ENCODE data around the gene ATP6V1A.

The ATP6V1A gene

DNA sequence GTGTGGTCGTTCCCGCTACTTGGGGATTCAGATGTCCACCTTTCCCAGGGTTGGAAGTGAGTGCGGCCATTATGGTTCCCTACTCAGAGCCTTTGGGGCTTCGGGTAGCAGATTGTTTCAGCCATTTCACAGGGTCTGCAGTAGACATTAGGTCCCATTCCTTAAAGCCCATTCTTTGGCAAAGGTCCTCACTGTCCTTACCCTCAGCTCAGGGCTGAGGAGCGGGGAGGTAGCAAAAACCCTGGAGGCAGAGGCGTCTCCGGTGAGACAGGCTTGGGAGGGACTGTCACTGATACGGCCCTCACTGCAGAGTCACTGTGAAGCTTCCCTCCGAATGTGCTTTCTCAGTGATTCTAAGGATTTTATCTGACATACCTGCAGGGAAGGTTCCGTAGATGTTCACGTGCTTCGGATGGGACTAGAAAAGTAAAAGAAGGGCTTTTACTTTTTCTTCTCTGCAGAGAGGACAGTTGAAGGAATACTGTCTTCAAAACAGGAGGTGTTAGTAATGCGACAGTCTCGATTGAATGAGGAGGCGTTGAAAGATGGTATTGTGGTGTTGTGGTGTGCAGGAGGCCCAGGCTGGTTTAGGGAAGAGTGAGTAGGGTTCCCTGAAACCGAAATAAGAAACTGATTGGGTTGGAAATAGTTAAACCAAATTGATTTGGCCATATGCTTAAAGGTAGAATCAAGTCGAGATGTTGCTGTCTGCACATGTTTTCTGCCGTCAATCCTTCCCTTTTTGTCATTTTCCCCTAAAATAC is 630 bp downstream of the ATP6V1A start:
- peak in 1 of 2 donors; percentile 25 for DNase-seq

DNA sequence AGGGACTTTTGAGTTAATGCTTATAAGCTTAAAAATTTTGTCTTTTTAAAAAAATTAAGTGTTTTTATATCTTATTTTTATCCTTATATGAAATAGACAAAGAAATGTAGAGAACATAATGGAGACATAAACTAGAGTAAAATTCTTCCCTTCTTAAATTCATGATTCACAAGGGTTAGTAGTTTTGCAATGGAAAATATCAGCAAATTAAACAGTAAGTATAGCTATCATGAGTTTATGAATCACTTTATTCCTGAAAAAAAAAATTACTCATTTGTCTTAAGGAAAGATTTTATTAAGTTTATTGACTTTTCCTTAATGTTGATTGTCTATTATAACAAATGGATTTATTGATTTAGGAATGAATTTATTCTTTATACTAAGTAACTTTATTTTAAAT is 4.3 kb downstream of the ATP6V1A start:
- DNase-seq: no peak

DNA sequence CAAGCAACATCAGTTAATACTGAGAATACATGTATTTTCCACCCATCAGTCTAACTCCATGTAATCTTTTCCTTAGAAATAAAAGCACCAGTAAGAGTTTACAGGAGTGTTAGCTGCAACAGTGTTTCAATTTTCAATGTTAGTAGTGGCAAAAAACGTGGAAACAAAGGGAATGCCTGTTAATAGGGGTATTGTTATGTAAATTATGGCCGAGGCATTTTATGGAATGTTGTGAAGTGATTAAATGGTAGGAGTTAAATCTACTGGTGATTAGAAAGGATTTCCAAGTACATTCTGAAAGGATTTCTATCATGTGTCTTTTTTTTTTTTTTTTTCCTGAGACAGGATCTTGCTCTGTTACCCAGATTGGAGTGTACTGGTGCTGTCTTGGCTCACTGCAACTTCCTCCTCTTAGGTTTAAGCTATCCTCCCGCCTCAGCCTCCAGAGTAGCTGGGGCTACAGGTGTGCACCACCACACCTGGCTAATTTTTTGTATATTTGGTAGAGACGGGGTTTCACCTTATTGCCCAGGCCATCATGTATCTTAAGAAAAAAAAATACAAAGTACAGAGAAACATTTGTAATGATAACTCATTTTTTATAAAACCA is 6.6 kb downstream of the ATP6V1A start:
- DNase-seq: no peak

DNA sequence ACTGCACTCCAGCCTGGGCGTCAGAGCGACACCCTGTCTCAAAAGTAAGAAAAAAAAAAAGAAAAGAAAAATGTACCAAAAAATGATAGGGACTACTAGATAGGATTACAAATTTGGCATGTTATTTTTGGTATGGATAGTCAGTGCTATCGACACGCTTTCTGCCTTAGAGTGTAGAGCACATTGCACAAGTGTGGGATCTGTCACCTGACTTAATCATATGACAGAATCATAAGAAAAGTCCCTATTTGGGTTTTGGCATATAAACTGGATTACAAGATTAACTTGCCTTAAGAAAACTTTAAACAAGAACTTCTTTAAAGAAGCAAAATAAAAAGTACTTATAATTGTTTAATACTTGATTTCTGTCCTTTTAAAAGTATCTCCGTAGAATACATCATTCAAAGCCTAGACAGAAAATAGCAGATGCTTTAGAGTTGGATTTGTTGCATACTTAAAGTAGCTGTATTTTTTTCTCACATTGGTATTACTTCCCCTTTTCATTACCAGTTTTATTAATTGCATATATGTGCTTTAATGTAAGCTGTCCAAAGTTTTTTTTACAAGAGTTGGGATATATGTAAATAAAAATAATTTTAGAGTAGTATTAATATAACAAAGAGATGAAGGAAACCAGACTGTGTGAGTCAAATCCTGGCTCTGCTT is 7.8 kb downstream of the ATP6V1A start:
- no peak for DNase-seq

DNA sequence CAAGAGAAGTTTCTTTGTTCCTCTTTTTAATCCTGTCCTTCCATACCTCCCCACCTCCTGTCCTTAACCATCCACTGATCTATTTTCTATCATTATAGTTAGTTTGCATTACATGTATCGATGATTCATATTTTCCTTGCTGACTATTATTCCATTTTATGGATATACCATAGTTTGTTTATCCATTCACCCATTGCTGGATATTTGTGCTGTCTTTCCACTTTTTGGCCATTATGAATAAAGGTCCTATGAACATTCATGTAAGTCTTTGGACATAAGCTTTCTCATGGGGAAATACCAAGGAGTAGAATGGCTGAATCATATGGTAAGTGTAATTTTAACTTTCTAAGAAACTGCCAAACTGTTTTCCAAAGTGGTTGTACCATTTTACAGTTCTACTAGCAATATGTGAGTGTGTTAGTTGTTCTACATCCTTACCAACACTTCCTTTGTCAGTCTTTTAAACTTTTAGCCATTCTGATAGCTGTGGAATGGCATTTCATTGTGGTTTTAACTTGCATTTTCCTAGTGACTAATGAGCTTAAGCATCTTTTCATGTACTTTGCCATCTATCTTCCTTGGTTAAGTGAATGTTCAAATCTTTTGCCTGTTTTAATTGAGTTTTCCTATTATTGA is 11.7 kb downstream of the ATP6V1A start:
- no peak for DNase-seq

DNA sequence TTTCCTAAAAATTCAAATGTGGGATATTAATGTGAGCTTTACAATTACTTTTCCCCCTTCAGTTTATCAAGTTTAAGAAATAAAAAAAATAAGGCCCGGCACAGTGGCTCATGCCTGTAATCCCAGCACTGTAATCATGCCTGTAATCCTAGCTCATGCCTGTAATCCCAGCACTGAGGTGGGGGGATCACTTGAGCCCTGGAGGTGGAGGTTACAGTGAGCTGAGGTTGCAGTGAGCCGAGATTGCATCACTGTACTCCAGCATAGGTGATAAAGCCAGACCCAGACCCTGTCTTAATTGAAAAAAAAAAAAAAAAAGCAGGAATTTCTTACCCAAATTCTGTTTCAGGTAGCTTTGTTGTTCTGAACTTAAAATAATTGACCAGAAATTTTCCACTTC is 17.9 kb downstream of the ATP6V1A start:
- no peak for DNase-seq

DNA sequence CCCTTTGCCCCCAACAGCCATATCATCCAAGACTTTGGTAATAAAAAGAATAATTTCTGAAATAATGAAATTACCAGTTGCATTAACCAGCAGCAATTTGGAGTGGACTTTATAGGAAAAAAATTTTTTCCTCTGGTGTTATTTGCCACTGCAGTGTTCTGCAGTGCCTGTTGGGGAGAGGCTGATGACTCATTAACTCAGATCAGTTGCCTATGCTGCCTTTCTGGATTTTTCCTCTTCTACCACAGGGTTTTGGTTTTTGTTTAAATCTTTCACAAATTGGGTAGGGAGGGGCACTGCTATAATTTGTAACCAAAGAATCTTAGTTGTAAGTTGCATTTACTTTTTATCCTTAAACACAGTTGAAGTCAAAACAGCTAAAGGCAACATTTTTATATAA is 22.7 kb downstream of the ATP6V1A start:
- DNase-seq: no peak

DNA sequence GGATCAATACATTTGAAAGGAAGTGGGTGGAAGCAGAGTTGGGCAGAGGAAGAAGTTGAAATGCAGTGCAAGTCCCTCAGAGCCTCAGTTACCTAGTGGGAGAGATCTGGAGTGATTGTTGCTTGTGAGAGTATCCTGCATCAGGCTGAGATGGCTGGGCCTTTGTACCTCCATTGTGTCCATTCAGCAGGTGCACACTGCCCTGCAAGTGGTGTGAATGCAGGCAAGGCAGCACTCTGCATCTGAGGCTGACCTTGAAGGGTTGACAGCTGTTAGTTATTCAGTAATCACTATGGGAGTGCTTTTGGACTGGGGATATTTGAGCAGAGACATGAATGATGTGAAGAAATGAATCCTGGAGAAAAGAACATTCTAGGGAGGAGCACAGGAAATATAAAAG is 25.2 kb downstream of the ATP6V1A start:
- DNase-seq: no peak

DNA sequence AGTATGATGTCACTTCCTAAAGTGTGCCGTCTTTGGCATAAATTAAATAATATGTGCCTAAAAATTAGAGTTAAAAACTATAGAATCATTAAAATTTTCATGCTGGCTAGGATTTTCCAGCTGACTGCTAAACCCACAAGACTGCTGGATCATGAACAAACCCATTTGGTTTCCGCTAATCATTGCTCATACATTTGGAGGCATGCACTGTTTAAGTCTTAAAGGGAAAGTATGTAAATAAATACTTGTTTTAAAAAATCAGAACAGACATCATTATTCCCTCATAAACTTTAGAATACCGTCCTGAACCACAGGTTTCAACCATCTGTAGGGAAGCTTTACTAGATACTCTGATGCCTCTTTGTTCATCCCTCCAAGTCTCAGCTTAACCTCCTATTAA is 26.5 kb downstream of the ATP6V1A start:
- DNase-seq: no peak

DNA sequence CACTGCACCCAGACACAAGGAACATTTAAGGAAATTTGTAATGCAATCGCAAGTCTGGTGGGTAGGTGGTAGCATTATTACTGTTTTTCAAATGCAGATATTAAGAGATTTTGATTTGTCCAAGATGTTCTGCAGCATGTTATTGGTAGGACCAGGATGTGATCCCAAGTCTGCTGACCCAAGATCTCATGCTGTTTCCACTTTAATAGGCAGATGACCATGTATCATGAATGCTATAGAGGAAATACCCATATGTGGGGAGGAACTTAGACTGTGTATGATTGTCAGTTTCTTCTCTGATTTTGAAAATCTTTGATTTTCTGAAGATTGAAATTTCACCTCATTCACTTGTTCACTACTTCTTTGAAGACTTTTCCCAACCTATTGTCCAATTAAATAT is 28.7 kb downstream of the ATP6V1A start:
- DNase-seq: no peak

DNA sequence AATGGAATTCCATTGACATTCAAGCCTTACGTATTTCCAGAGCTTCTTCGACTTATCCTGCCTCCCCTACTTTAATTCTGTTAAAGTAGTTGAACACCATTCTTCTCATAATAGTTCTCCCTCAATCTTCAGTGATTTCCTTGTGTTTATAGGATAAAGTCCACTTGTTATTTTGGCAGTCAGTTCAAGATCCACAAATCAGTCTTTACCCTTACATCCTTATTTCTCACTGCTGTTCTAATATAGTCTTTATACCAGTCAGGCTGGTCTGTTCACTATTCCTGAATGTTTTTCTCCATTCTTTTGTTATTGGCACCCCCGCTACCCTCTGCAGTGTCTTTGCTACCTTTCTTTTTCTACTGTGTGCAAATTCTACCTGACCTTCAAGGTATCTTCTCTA is 29.7 kb downstream of the ATP6V1A start:
- no peak for DNase-seq

DNA sequence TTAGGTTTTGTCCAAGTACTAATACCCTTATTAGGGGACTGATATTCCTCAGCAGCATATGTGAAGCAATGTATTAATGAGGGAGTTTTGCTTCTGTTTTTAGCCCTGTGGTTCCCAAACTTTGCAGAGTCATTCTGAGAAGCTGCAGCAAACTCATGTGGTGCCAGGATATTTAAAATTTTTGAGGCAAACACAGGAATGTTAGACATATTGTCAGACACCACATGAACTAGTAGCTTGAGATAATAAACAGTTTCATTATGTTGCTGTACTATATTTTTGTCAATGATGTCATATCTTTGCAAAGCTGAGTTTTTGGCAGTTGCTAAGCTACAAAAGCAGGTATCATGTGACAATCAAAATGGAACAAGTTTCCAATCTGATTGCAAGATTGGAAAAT is 36.6 kb downstream of the ATP6V1A start:
- DNase-seq: no peak

DNA sequence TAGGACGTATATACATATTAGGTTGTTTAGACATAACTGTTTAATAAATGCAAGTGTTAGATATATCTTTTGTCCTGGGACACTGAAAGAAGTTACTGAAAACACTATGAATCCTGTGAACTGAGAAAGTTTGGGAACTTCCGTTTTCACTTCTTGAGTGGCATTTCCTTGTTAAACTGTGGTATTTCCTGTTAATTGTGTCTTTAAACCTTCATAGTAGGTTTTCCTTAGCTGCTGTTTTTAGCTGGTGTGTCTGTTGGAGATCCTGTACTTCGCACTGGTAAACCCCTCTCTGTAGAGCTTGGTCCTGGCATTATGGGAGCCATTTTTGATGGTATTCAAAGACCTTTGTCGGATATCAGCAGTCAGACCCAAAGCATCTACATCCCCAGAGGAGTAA is 37.1 kb downstream of the ATP6V1A start:
- no peak for DNase-seq

DNA sequence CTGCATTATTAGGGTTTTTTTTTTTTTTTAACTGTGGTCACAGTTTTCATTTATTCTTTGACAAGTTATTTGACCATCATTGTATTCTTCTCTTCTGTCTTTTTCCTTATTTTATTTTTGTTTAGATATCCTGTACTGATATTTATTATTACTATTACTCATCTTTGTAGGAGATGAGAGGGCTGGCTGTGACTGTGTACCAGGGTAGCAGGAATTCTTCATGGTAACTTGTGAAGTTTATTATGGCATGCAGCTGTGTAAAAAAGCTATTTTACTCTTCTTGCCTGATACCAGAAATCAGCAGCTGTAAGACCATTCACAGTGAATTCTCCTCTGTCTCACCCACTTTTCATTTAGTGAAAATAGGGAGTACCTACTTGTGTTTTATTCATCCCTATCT is 44.5 kb downstream of the ATP6V1A start:
- no peak for DNase-seq

DNA sequence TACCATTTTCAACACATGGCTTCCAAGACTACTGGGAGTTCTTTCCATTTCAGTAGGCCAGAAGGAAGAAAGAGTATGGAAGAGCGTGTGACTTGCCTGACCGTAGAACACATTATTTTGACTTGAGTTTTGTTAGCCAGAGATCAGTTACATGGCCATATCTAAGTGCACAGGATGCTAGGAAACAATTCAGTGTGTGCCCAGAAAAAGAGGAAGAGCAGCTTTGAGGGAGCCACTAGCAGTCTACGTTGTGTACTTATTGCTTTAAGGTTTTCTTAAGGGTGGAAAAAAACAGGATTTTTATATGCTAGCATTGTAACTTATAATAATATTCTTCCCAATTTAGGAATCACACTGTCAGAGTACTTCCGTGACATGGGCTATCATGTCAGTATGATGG is 47.7 kb downstream of the ATP6V1A start:
- DNase-seq: no peak

DNA sequence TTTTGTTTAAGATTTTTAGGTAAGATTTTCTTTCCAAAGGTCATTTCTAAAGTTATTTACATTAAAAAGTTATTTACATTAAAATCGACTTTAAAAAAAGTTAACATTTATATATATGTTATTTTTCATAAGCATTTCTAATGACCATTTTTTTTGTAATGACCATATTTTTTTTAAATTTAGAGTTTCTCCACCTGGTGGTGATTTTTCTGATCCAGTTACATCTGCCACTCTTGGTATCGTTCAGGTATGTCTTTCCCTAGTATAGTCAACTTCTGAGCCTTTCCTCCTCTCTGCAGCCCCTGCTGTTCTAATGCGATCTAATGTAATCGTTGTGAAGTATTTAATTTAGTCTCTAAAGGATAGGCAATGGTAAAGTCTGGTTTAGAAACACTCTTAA is 48.9 kb downstream of the ATP6V1A start:
- DNase-seq: no peak

DNA sequence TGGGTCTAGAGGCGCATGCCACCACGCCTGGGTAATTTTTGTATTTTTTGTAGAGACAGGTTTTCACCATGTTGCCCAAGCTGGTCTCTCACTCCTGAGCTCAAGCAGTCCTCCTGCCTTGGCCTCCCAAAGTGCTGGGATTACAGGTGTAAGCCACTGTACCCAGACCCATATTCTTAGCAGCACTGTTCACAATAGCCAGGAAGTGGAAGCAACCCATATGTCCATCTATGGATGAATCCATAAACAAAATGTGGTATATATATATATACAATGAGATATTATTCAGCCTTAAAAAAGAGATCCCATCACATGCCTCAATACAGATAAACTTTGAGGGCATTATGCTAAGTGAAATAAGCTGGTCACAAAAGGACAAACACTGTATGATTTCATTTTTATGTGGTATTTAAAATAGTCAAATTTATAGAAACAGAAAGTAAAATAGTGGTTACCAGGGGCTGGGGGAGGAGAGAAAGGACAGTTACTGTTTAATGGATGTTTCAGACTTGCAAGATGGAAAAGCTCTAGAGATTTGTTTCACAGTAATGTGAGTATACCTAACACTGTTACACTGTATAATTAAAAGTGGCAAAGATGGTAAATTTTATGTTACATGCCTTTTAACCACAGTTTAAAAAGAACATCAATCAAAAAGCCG is 56.1 kb downstream of the ATP6V1A start:
- DNase-seq: no peak

DNA sequence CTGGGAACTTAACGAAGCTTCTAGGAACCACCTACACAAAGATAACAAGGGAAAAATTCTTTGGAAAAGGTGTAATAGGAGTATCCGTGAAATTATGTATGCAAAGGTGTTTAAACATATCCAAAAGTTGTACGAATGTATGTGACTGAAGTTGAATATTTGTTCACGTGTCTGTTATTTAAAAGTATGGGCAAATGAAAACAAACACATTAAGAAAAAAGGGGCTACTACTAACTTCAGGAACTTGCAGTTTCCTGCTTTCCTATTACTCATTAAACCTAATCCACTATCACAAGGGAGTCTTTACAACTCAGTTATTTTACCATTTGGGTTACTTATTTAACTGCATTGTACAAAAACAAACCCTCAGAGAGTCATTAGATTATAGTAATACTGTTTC is 57.8 kb downstream of the ATP6V1A start:
- DNase-seq: no peak

DNA sequence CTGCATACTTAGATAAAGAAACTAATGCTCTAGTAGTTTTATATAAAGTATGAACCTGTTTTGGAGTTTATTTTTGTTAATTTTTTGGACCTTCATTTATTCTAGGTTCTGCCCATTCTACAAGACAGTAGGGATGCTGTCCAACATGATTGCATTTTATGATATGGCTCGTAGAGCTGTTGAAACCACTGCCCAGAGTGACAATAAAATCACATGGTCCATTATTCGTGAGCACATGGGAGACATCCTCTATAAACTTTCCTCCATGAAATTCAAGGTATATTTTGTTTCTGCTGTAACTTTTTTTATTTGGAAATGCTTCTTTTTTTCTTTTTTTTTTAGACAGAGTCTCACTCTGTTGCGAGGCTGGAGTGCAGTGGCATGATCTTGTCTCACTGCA is 58.4 kb downstream of the ATP6V1A start:
- DNase-seq: no peak

DNA sequence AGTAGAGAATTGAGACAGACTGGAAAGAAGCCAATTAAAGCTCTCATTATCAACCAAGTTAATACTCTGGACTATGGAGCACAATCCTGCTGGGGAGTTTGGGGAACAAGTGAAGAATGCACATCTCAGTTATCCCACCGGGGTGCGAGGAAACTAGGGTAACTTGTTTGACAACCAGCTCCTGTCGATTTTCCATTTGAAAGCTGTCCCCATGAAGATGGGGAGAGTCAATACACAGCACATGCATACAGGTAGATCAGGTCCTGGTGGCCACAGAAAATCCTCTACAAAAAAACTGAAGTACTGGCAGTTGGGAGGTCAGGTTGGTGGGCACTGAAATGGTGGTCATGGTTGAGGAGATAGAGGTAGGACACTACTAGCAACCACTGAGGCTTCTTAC is 66.0 kb downstream of the ATP6V1A start:
- no peak for DNase-seq

DNA sequence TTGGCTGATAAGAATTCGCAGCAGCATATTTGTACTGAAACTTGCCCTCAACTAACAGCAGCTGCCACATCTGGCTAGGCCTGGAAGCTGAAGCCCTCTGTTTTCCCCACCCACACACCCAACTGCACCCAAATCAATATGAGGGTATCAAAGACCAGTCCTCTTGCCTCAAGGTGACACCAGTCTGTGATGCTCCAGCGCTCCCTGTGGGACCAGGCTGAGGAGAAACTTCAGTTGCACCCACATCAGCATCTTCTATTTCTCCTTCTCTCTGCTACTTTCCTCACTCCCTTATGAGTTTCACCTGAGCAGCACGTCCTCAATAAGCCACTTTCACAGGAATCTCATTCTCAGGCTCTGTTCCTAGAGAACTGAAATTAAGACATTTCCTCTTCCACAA is 73.0 kb downstream of the ATP6V1A start:
- DNase-seq: no peak

DNA sequence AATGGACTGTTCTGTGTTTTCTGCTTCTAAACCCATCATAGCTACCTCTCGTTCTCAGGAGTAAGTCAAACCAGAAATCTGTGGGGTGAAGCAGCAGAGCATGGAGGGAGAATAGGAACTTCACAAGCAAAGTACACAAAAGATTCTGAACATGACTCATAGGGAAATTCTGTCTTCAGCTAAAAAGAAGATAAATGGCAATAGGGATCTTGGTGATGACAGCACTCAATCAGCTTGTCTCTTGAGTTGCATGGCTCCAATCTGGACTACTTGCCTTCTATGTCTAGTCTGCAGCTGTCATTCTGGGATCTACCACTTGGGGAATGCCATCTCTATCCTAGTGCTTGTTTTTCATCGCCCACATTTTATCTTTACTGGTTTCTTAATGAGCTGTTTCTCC is 78.3 kb downstream of the ATP6V1A start:
- DNase-seq: no peak

DNA sequence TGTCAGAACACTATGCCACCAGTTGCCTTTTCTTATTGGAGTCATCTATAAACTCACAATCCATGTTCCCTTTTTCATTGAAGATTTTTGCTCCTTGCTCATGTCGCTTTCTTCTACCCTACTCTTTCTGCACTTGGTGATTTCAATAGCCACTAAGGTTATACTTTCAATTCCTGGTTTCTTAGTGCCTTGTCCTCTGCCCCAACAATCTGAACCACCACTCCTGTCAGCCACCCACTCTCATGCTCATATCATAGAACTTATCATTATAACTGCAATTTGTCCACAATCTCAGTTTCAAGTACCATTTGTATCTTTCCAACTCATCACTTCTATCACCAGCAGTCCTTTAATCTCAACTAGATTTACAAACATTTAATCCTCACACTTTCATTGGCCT is 81.8 kb downstream of the ATP6V1A start:
- DNase-seq: no peak
